Measurements from ENCODE around the gene C16orf95.

The C16orf95 gene

GRCh38 chr16:87328846-87329245, 11.7 kb upstream of the C16orf95 start:
- DNase-seq (ENCODE audit: low spot score) = no peak
- no peak for TF ChIP-seq CTCF (conservative IDR thresholded peaks at IDR 0.05; ENCODE audit: low read depth)
- H3K27ac ChIP-seq = peak overlapping the region; percentile 46; the same call in 1 of the 2 replicates
- ChIA-PET POLR2A (ENCODE audit: low non-redundant PET) (no interaction called here), CTCF (no interaction called here)

DNA sequence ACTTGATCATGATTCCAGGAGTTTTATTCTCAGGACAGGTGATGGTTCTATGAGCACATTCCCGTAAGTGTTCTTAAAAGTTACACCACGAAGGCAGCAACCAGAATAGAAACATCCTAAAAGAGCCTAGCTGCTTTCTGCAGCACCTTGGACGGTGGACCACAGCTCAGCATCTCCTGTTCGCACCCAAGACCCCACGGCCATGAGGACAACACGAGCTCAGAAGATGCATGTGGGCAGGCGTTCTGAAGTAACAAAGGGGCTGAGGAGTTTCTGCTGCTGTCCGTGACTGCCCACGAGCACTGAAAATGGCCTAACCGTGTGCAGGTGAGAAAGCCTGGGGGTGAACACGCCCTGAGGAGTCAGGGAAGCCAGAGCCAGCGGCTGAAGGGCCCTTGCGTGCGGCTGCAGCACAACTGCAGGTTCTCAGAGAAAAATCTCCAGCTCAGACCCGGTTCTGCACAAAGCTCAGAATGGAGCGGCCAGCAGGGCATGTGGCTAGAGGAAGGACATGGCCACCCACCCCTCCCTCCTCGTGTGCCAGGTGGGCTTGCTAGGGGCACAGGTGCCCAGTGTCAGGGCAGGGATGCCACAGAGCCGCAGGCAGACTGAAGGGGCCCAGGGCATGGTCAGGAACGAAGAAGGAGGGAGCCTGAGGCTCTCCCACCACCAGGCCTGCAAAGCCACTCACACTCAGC, 10.8 kb upstream of the C16orf95 start:
- ChIA-PET CTCF (no interaction called here), POLR2A (ENCODE audit: low non-redundant PET) (no interaction called here)

DNA sequence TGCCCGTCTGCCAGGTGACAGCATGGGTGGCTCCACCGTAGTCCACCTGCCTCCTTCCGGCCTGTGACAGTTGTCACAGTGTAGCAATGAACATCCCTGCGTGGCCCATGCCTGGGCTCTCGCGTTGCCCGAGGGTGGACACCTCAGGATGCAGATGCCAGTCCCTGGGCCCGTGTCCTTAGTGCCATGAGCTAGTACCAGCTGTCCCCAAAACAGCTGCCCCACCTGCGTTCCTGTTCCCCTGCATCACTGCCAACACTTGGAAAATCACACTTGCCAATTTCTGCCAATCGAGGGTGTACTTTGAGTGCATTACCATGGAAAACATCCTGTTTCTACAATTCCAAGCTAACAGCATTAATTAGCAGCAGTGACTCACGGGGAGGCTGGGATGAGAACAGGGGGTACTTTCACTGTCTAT, 9.0 kb upstream of the C16orf95 start:
- TF ChIP-seq CTCF (conservative IDR thresholded peaks at IDR 0.05; ENCODE audit: low read depth) = no peak
- ChIA-PET CTCF (interaction anchor here (1.0 to 1.2 kb wide), 2 partner anchors 10 to 11 kb away, joined by 3 read pairs; no protein-coding TSS in a partner anchor), POLR2A (ENCODE audit: low non-redundant PET) (no interaction called here)
- H3K27ac ChIP-seq = peak overlapping the region; percentile 46
- DNase-seq (ENCODE audit: low spot score) = no peak

More for the DNA sequence above, 10.8 kb upstream of the C16orf95 start:
- H3K27ac ChIP-seq = peak overlapping the region; percentile 46
- no peak for DNase-seq (ENCODE audit: low spot score)
- no peak for TF ChIP-seq CTCF (conservative IDR thresholded peaks at IDR 0.05; ENCODE audit: low read depth)

DNA sequence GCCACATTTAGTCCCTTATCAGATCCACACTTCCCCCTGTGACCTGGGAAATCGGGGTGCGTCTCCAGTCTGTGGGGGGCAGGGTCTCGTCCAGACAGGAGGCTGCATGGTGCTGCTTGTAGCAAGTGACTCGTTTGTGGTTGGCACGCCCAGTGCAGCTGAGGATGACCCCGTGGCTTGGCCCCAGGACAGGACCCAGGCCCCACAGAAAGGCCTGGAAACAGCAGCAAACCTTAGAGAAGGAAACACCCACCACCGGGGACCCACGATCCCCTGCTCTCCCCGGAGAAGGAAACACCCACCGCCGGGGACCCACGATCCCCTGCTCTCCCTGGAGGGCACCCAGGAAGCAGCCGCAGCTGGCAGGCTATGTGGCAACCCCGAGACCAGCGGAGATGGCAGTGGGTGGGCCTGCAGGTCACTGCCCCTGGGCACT, 8.2 kb upstream of the C16orf95 start:
- DNase-seq (ENCODE audit: low spot score) = no peak
- no peak for TF ChIP-seq CTCF (conservative IDR thresholded peaks at IDR 0.05; ENCODE audit: low read depth)
- ChIA-PET CTCF (interaction anchor here (0.6 to 1.2 kb wide), 8 partner anchors 8 to 248 kb away, joined by 3 to 6 read pairs (median 3); no protein-coding TSS in a partner anchor), POLR2A (ENCODE audit: low non-redundant PET) (no interaction called here)
- peak overlapping the region; percentile 46 for H3K27ac ChIP-seq

- H3K27ac ChIP-seq = peak overlapping the region; percentile 46
- peak; percentile 54 for DNase-seq (ENCODE audit: low spot score)
- TF ChIP-seq CTCF (conservative IDR thresholded peaks at IDR 0.05; ENCODE audit: low read depth) = peak; percentile 87
- ChIA-PET POLR2A (ENCODE audit: low non-redundant PET) (no interaction called here), CTCF (interaction anchor here (0.6 to 1.7 kb wide), 9 partner anchors 9 to 248 kb away, joined by 3 to 6 read pairs (median 3); no protein-coding TSS in a partner anchor)
Measured at GRCh38 chr16:87324411-87325275, 7.5 kb upstream of the C16orf95 start.

DNA sequence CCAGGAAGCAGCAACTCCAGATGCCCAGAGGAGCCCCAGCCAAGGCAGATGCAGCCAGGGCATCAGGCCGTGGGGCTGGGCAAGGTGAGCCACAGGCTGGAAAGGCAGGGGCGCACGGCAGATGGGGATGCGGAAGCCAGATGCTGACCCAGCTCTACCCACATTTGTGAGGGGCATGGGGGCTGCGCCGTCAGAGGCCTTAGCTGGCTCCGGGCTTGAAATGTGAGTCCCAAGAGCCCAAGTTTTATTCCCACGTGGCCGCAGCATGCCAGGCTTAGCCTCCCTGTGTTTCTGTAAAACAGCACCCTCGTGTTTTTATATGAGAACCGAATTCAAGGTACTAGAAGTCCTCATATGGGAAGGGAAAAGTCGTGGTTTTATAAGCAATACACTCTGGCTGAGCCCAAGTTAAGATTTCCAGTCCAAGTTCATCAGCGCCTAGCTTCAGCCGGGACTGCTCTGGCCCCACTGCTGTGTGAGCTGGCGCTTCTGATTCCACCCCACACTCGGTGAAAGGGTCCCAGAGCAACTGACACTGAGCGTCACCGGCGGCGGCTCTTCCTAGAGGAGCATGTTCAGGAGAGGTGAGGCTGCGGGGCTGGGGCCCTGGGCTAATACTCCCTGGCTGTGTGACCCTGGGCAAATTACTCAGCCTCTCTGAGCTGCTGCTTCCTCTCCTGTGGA, 6.7 kb upstream of the C16orf95 start:
- no peak for TF ChIP-seq CTCF (conservative IDR thresholded peaks at IDR 0.05; ENCODE audit: low read depth)
- ChIA-PET POLR2A (ENCODE audit: low non-redundant PET) (no interaction called here), CTCF (interaction anchor here (0.6 to 1.7 kb wide), 3 partner anchors 11 to 45 kb away, joined by 3 to 4 read pairs (median 3); no protein-coding TSS in a partner anchor)
- peak overlapping the region; percentile 46; the same call in 1 of the 2 replicates for H3K27ac ChIP-seq
- no peak for DNase-seq (ENCODE audit: low spot score)

Data from RWPE1 (cell line).